GM23248 (cell line): Measurements from ENCODE around the gene NIPBL.

Source experiments
- EZH2 ChIP-seq: fragments of 200-600 bp; sonication (generic); IDR thresholded peaks from 2 replicates; pipeline ENCODE4 v1.6.1; 2018; ENCODE audit warnings: antibody characterized with exemption, mild to moderate bottlenecking; ENCODE audit not compliant: insufficient read depth, poor library complexity, severe bottlenecking
- EZH2phosphoT487 ChIP-seq: fragments of 200-600 bp; sonication (generic); IDR thresholded peaks from 2 replicates; pipeline ENCODE4 v1.6.1; 2018; ENCODE audit warnings: antibody characterized with exemption, moderate library complexity, mild to moderate bottlenecking, low read depth; ENCODE audit not compliant: insufficient read depth

DNA sequence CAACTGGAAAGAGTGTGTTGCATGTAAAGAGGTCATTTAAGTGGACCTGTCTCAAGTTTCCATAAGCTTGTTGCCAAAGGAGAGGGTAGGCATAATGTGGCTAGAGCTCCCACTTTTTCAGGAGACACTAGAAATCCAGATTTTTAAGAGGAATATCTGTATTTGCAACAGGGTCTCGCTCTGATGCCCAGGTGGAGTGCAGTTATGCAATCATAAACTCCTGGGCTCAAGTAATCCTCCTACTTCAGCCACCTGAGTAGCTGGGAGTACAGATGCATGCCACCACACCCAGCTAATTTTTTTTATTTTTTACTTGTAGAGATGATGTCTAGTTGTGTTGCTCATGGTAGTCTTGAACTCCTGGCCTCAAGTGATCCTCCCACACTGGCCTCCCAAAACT lies 183.5 kb downstream of the NIPBL start:
- no peak for TF ChIP-seq EZH2phosphoT487
- no peak for TF ChIP-seq EZH2
